CD14-positive monocyte (primary cell): Measurements from ENCODE around the gene CADM4. TPM values are rescaled to one million over a fixed set of nuclear protein-coding genes. Genes with fewer than 3 reads are reported as not detected.
A peak's percentile ranks its signal among the peaks of the same experiment; 100 is the strongest.

Experiments
- DNase-seq, 3 donors: peaks; one replicate each; pipeline ENCODE4 v3.0.0-alpha.2; 2011 to 2022
- H2AFZ ChIP-seq: 2 replicates; pipeline ENCODE4 v1.6.0; 2012; ENCODE audit warnings: mild to moderate bottlenecking, low read depth, low read length, inconsistent platforms; ENCODE audit not compliant: insufficient read depth, poor library complexity, severe bottlenecking
- H3K27ac ChIP-seq, 2 donors: 1 replicate in 1 of 2; 2 replicates in 1 of 2; pipeline ENCODE4 v1.5.1; 2012 to 2013; ENCODE audit warnings: low read length in 2 of 2, control low read depth in 1 of 2, inconsistent platforms in 1 of 2, low read depth in 1 of 2, mild to moderate bottlenecking in 1 of 2
- H3K27me3 ChIP-seq, 2 donors: one replicate each; pipeline versions ENCODE4 v1.6.0 to v1.6.1; 2011 to 2013; ENCODE audit warnings: low read length in 2 of 2; ENCODE audit not compliant: control insufficient read depth in 2 of 2, insufficient read depth in 2 of 2
- H3K36me3 ChIP-seq, 2 donors: replicated peaks in 1 of 2; 1 replicate in 1 of 2; 2 replicates in 1 of 2; pipeline versions ENCODE4 v1.5.1 to v1.6.1; 2012 to 2013; ENCODE audit warnings: low read length in 2 of 2, control low read depth in 1 of 2, inconsistent platforms in 1 of 2, mild to moderate bottlenecking in 1 of 2; ENCODE audit not compliant: insufficient read depth in 2 of 2, control insufficient read depth in 1 of 2
- H3K4me1 ChIP-seq, 2 donors: 1 replicate in 1 of 2; 2 replicates in 1 of 2; pipeline versions ENCODE4 v1.5.1 to v1.6.1; 2012 to 2013; ENCODE audit warnings: low read length in 2 of 2, control low read depth in 1 of 2, inconsistent platforms in 1 of 2, mild to moderate bottlenecking in 1 of 2, moderate library complexity in 1 of 2; ENCODE audit not compliant: insufficient read depth in 2 of 2, control insufficient read depth in 1 of 2
- H3K4me2 ChIP-seq: replicated peaks from 2 replicates; pipeline ENCODE3; 2012; ENCODE audit warnings: low read length, moderate library complexity, mild to moderate bottlenecking; ENCODE audit not compliant: poor library complexity, severe bottlenecking; ENCODE audit errors: extremely low read depth
- H3K4me3 ChIP-seq, 3 experiments: fragments of 200-600 bp in 1 of 3; sonication (generic) in 1 of 3; replicated peaks in 1 of 3; 1 replicate in 2 of 3; 2 replicates in 1 of 3; pipeline ENCODE4 v1.5.1; 2011 to 2013; ENCODE audit warnings: low read length in 3 of 3, mild to moderate bottlenecking in 3 of 3, control low read depth in 2 of 3, low read depth in 2 of 3, inconsistent platforms in 1 of 3, moderate library complexity in 1 of 3
- H3K79me2 ChIP-seq: 2 replicates; pipeline ENCODE4 v1.6.0; 2012; ENCODE audit warnings: mild to moderate bottlenecking, control low read depth, inconsistent platforms, low read length, moderate library complexity; ENCODE audit not compliant: insufficient read depth
- H3K9ac ChIP-seq: 2 replicates; pipeline ENCODE4 v1.6.0; 2017; ENCODE audit warnings: low read length, mild to moderate bottlenecking; ENCODE audit not compliant: insufficient read depth, poor library complexity, severe bottlenecking
- H3K9me3 ChIP-seq, 2 donors: replicated peaks in 1 of 2; 1 replicate in 1 of 2; 2 replicates in 1 of 2; pipeline versions ENCODE4 v1.5.1 to v1.6.1; 2012 to 2013; ENCODE audit warnings: low read length in 2 of 2, control low read depth in 1 of 2; ENCODE audit not compliant: control insufficient read depth in 1 of 2, insufficient read depth in 1 of 2
- H4K20me1 ChIP-seq: 2 replicates; pipeline ENCODE4 v1.6.0; 2012; ENCODE audit warnings: mild to moderate bottlenecking, low read length, control low read depth, moderate library complexity; ENCODE audit not compliant: insufficient read depth
- H3K27ac Mint-ChIP-seq, 7 donors: one replicate each; pipeline ENCODE4 v1.8.0; 2020; ENCODE audit warnings: mild to moderate bottlenecking in 7 of 7, mixed read lengths in 7 of 7, moderate library complexity in 6 of 7, inconsistent platforms in 2 of 7
- H3K27me3 Mint-ChIP-seq, 3 donors: one replicate each; pipeline ENCODE4 v1.8.0; 2021 to 2022; ENCODE audit warnings: low read depth in 3 of 3, mild to moderate bottlenecking in 3 of 3, mixed read lengths in 3 of 3, moderate library complexity in 3 of 3, inconsistent platforms in 1 of 3
- H3K36me3 Mint-ChIP-seq, 2 donors: one replicate each; pipeline ENCODE4 v1.8.0; 2020; ENCODE audit warnings: mixed read lengths in 2 of 2, inconsistent platforms in 1 of 2, mild to moderate bottlenecking in 1 of 2
- H3K4me1 Mint-ChIP-seq: one replicate; pipeline ENCODE4 v1.8.0; 2020; ENCODE audit warnings: mild to moderate bottlenecking, mixed read lengths
- H3K4me3 Mint-ChIP-seq, 2 donors: one replicate each; pipeline ENCODE4 v1.8.0; 2020; ENCODE audit warnings: mild to moderate bottlenecking in 2 of 2, mixed read lengths in 2 of 2, moderate library complexity in 1 of 2
- H3K9me3 Mint-ChIP-seq, 7 donors: one replicate each; pipeline ENCODE4 v1.8.0; 2020 to 2022; ENCODE audit warnings: mixed read lengths in 7 of 7, mild to moderate bottlenecking in 6 of 7, moderate library complexity in 6 of 7, inconsistent platforms in 2 of 7
- CTCF ChIP-seq: fragments of 200-600 bp; IDR thresholded peaks from one replicate; pipeline ENCODE4 v1.8.0; 2022; ENCODE audit warnings: antibody characterized with exemption, mild to moderate bottlenecking
- WGBS: methylation state at CpG from one replicate; pipeline ENCODE4 v1.1.5; 2013; ENCODE audit warnings: missing lambda C conversion rate; ENCODE audit not compliant: insufficient coverage; 5-methylcytosine and 5-hydroxymethylcytosine counted together
- intact Hi-C, 2 donors: fragments of 100-400 bp; cut with micrococcal nuclease; formaldehyde crosslinking; loops; one replicate each; pipeline versions ENCODE4 v1.15.0 to v1.15.1; 2023
- polyA plus RNA-seq, 3 donors: library from polyadenylated mRNA; depleted of rRNA in 1 of 3; unstranded in 2 of 3; stranded (reverse) in 1 of 3; fragments of 300-500 nt in 2 of 3; fragments of >200 nt in 1 of 3; fragmentation: Illumina TruSeq in 2 of 3; gene quantifications; 1 replicate in 2 of 3; 2 replicates in 1 of 3; pipeline ENCODE4 v1.2.3, GENCODE V29; 2012 to 2021

The CADM4 gene
- polyA plus RNA-seq, 3 donors: 0.10 to 0.91 (median 0.31) TPM

- H3K4me3 Mint-ChIP-seq: peak overlapping the region; percentile 100
- Histone ChIP-seq H3K27ac (peak overlapping the region; percentile 82 to 90), H2AFZ (no peak overlapping the region), H3K9ac (peak overlapping the region; percentile 94), H3K36me3 (peaks cover 40 to 44% of the 10 kb centered on the region in 2 donors), H3K4me2 (peak overlapping the region; percentile 75), H3K4me3 (peak overlapping the region; percentile 68 to 99 (median 83)), H3K79me2 (peaks cover 63% of the 10 kb centered on the region), H3K27me3 (no peaks in the 10 kb centered on the region), H3K9me3 (no peaks in the 10 kb centered on the region), H4K20me1 (peaks cover 65% of the 10 kb centered on the region), H3K4me1 (peaks cover 67 to 81% of the 10 kb centered on the region in 2 donors)
- intact Hi-C loops: loop anchor here (2.0 to 10.0 kb wide), 4 partner anchors 24 to 116 kb away; partner anchors contain the start of gene KCNN4 (in 1 of the 2)
- H3K9me3 Mint-ChIP-seq: peaks cover 0 to 10% (median 2%) of the 10 kb centered on the region in 7 donors
- DNase-seq: peak; percentile 98 to 99 (median 98)
- peak overlapping the region; percentile 99 to 100 (median 99) for H3K27ac Mint-ChIP-seq
- peaks cover 66% of the 10 kb centered on the region for H3K4me1 Mint-ChIP-seq
- peaks cover 53 to 54% of the 10 kb centered on the region in 2 donors for H3K36me3 Mint-ChIP-seq
- WGBS: 0% methylated on average over 41 of the region's 44 CpGs
- no peak for TF ChIP-seq CTCF
- peaks cover 0 to 2% (median 2%) of the 10 kb centered on the region in 3 donors for H3K27me3 Mint-ChIP-seq
Observed at GRCh38 chr19:43668406-43669109, 28.9 kb upstream of the CADM4 start.

- no peak overlapping the region for H2AFZ ChIP-seq
Observed at GRCh38 chr19:43667876-43668405, 28.3 kb upstream of the CADM4 start.

More at GRCh38 chr19:43667876-43668405, 28.3 kb upstream of the CADM4 start:
- H3K4me2 ChIP-seq: peak overlapping the region; percentile 75
- H3K4me3 ChIP-seq: peak overlapping the region; percentile 24 to 99 (median 37)
- H3K4me1 Mint-ChIP-seq: peaks cover 63% of the 10 kb centered on the region
- H3K27ac ChIP-seq: peak overlapping the region; percentile 19 to 51
- H4K20me1 ChIP-seq: peaks cover 71% of the 10 kb centered on the region
- no peak overlapping the region for H3K9ac ChIP-seq
- H3K27me3 Mint-ChIP-seq: peaks cover 0 to 2% (median 2%) of the 10 kb centered on the region in 3 donors
- peaks cover 69% of the 10 kb centered on the region for H3K79me2 ChIP-seq
- TF ChIP-seq CTCF: no peak
- DNase-seq: no peak
- H3K36me3 ChIP-seq: peaks cover 46 to 51% of the 10 kb centered on the region in 2 donors
- H3K9me3 ChIP-seq: no peaks in the 10 kb centered on the region
- peaks cover 59 to 61% of the 10 kb centered on the region in 2 donors for H3K36me3 Mint-ChIP-seq
- intact Hi-C loops: loop anchor here (2.0 to 10.0 kb wide), 4 partner anchors 25 to 117 kb away; partner anchors contain the start of gene KCNN4 (in 1 of the 2)
- peaks cover 61 to 75% of the 10 kb centered on the region in 2 donors for H3K4me1 ChIP-seq
- H3K4me3 Mint-ChIP-seq: peak overlapping the region; percentile 88 to 100
- H3K27ac Mint-ChIP-seq: peak overlapping the region; percentile 99 to 100 (median 99)
- peaks cover 0 to 10% (median 2%) of the 10 kb centered on the region in 7 donors for H3K9me3 Mint-ChIP-seq
- no peaks in the 10 kb centered on the region for H3K27me3 ChIP-seq
- 34% methylated on average over 29 of the region's 29 CpGs for WGBS
